GM19193 (cell line): ENCODE results near the gene SLC19A1.

Source experiments
- POLR2A ChIP-seq: IDR thresholded peaks from 4 replicates; pipeline ENCODE4 v1.6.1; 2011; ENCODE audit not compliant: insufficient read depth, insufficient read length; ENCODE audit errors: extremely low read depth

The SLC19A1 gene

GRCh38 chr21:45513741-45514310 lies 28.4 kb downstream of the SLC19A1 start:
- no peak for TF ChIP-seq POLR2A

- no peak for TF ChIP-seq POLR2A
Observed at GRCh38 chr21:45513003-45513717, 29.1 kb downstream of the SLC19A1 start.

- TF ChIP-seq POLR2A = no peak
Observed at GRCh38 chr21:45512626-45513002, 29.6 kb downstream of the SLC19A1 start.

GRCh38 chr21:45511661-45512431 lies 30.4 kb downstream of the SLC19A1 start:
- TF ChIP-seq POLR2A = no peak

GRCh38 chr21:45511007-45511406 lies 31.2 kb downstream of the SLC19A1 start:
- no peak for TF ChIP-seq POLR2A

- no peak for TF ChIP-seq POLR2A
Observed at GRCh38 chr21:45510466-45510955, 31.7 kb downstream of the SLC19A1 start.

- no peak for TF ChIP-seq POLR2A
Observed at GRCh38 chr21:45509566-45510465, 32.4 kb downstream of the SLC19A1 start.

GRCh38 chr21:45508607-45509565 lies 33.4 kb downstream of the SLC19A1 start:
- no peak for TF ChIP-seq POLR2A

GRCh38 chr21:45507888-45508508 lies 34.2 kb downstream of the SLC19A1 start:
- TF ChIP-seq POLR2A = no peak

GRCh38 chr21:45507523-45507875 lies 34.7 kb downstream of the SLC19A1 start:
- TF ChIP-seq POLR2A = no peak

- no peak for TF ChIP-seq POLR2A
Observed at GRCh38 chr21:45506836-45507522, 35.3 kb downstream of the SLC19A1 start.

- no peak for TF ChIP-seq POLR2A
Observed at GRCh38 chr21:45506241-45506817, 35.9 kb downstream of the SLC19A1 start.
